ENCODE measurements around the gene CEACAM4.

The CEACAM4 gene

DNA sequence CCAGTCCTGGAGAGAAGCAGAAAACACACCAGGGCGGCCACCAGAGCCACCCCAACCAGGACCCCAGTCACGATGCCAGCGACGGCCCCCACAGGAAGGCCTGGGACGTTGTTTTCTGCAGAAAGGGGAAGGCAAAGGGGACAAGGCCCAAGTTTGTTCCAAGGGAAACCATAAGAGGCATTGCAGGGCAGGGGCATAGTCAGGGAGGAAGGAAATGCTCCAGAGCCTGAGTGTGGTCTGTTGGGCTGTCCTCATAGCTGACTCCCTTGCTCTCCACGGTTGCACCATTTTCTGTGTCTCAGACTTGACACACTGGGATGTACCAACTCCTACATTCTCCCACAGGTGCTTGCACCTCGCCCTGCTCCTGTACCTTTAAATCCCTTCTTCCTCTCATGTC, 5.2 kb downstream of the CEACAM4 start:
- H3K27ac ChIP-seq: no peak overlapping the region
- H3K36me3 ChIP-seq: no peaks in the 10 kb centered on the region
- H3K27me3 ChIP-seq (ENCODE audit: insufficient read depth, low read depth, severe bottlenecking): peaks cover 85% of the 10 kb centered on the region
- DNase-seq: no peak
- no peak overlapping the region for H3K4me3 ChIP-seq (ENCODE audit: low read depth, low read length)
- no peaks in the 10 kb centered on the region for H3K9me3 ChIP-seq (ENCODE audit: severe bottlenecking)
- TF ChIP-seq, protein P1, sequence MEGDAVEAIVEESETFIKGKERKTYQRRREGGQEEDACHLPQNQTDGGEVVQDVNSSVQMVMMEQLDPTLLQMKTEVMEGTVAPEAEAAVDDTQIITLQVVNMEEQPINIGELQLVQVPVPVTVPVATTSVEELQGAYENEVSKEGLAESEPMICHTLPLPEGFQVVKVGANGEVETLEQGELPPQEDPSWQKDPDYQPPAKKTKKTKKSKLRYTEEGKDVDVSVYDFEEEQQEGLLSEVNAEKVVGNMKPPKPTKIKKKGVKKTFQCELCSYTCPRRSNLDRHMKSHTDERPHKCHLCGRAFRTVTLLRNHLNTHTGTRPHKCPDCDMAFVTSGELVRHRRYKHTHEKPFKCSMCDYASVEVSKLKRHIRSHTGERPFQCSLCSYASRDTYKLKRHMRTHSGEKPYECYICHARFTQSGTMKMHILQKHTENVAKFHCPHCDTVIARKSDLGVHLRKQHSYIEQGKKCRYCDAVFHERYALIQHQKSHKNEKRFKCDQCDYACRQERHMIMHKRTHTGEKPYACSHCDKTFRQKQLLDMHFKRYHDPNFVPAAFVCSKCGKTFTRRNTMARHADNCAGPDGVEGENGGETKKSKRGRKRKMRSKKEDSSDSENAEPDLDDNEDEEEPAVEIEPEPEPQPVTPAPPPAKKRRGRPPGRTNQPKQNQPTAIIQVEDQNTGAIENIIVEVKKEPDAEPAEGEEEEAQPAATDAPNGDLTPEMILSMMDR (IDR thresholded peaks at IDR 0.05; ENCODE audit: low read depth, low read length): no peak

DNA sequence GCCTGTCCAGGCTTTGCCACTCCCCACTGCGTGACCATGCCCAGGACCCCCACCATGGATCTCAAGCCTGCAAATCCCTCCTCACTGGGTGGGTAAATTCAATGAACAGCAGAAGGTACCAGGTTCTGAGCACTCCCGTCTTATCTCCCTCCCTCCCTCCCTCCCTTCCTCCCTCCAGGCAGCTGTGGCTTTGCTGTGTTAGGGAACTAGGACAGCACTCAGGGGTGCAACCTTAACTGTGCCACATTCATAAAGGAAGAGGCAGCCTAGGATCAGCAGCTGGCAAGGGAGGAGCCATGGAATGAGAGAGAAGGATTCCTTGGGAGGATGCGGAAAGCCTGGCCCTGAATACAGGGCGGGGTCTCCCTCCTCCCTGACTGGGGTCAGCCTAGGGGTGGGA, 5.6 kb downstream of the CEACAM4 start:
- no peak for DNase-seq
- Histone ChIP-seq H3K9me3 (ENCODE audit: severe bottlenecking) (no peaks in the 10 kb centered on the region), H3K36me3 (no peaks in the 10 kb centered on the region), H3K4me3 (ENCODE audit: low read depth, low read length) (no peak overlapping the region), H3K27me3 (ENCODE audit: insufficient read depth, low read depth, severe bottlenecking) (peaks cover 84% of the 10 kb centered on the region), H3K27ac (no peak overlapping the region)
- TF ChIP-seq, protein P1 (IDR thresholded peaks at IDR 0.05; ENCODE audit: low read depth, low read length): no peak

DNA sequence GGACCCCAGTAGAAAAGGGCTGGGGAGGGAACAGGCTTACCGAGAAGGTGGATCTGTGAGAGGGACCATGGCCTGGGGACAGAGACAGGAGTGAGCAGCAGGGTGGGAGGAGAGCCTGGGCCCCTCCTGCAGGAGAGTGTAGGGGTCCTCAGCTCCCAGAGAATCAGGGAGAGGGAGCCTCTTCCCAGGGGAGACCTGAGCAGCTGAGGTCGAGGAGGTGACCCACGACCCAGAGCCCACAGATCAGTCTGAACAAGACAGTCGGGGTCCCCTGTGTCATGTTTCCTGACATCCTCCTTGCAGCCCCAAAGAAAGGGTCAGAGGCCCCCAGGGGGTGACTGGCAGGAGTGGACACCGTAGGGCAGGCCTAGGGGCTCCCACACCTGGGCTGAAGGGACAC, 6.7 kb downstream of the CEACAM4 start:
- H3K4me3 ChIP-seq (ENCODE audit: low read depth, low read length): no peak overlapping the region
- TF ChIP-seq, protein P1 (IDR thresholded peaks at IDR 0.05; ENCODE audit: low read depth, low read length): no peak
- H3K27ac ChIP-seq: no peak overlapping the region
- H3K36me3 ChIP-seq: no peaks in the 10 kb centered on the region
- no peaks in the 10 kb centered on the region for H3K9me3 ChIP-seq (ENCODE audit: severe bottlenecking)
- DNase-seq: no peak
- H3K27me3 ChIP-seq (ENCODE audit: insufficient read depth, low read depth, severe bottlenecking): peaks cover 84% of the 10 kb centered on the region

DNA sequence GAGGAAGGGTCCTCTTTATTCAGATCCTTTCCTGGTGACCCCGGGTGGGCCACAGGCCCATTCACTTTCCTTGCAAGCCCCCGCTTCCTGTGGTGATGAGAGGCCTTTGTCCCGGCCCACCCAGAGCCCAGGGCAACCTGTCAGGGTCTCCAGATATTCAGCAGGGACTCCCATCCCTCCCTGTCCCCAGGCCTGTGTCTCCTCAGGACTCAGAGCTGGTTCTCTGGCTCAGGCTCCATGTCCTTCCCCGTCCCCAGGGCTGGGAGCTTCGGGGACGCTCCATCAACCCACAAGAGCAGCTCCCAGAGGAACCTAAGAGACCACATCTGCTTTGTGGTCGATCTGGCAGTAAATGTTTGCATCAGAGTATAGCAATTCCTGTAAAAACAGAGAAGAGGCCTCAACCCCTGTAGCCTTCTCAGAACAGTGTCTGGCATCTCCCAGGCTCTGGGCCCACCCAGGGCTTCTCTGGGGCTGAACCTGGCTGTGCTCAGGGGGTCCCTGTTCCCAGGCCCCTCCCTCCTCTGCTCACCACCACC, 7.8 kb downstream of the CEACAM4 start:
- H3K27me3 ChIP-seq (ENCODE audit: insufficient read depth, low read depth, severe bottlenecking): peaks cover 82% of the 10 kb centered on the region
- TF ChIP-seq, protein P1 (IDR thresholded peaks at IDR 0.05; ENCODE audit: low read depth, low read length): no peak

DNA sequence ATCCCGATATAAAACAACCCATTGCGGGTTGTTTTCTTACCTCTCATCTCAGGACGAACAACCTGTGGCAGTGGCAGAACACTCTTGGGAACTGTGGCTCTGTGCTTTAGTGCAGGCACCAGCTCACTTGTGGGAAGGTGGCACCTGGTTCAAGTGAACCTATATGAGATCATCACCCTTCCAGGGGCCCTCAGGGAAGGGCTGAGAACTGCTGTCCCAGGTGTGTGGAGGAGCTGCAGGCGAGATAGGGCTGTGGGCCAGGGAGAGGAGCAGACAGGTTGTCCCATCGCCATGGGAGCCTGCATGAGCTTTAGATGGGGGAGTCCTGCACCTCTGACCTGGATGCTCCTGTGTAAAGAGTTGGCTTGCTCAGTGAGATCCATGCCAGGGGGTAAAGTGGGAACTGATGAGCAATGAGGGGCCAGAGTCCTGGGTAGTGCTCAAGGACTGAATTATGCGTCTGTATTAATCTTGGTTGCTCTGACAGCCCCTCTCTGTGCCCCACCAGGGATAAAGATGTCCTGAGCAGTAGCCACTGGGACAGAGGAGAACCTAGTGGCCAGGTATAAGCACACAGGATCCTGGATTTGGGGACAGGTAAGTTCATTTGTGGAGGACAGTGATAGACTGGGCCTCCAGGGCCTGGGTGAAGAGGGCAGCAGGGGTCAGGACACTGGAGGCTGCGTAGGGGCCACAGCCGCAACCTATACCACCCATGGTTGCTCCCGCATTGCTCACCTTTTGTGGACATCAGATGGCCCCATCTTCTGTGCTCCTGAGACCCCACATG, 8.7 kb downstream of the CEACAM4 start:
- Histone ChIP-seq H3K27ac (no peak overlapping the region), H3K9me3 (ENCODE audit: severe bottlenecking) (no peaks in the 10 kb centered on the region), H3K27me3 (ENCODE audit: insufficient read depth, low read depth, severe bottlenecking) (peaks cover 86% of the 10 kb centered on the region), H3K36me3 (no peaks in the 10 kb centered on the region), H3K4me3 (ENCODE audit: low read depth, low read length) (no peak overlapping the region)
- no peak for DNase-seq
- TF ChIP-seq, protein P1 (IDR thresholded peaks at IDR 0.05; ENCODE audit: low read depth, low read length): no peak

More for the DNA sequence above, 7.8 kb downstream of the CEACAM4 start:
- no peak for DNase-seq
- Histone ChIP-seq H3K36me3 (no peaks in the 10 kb centered on the region), H3K27ac (no peak overlapping the region), H3K4me3 (ENCODE audit: low read depth, low read length) (no peak overlapping the region), H3K9me3 (ENCODE audit: severe bottlenecking) (no peaks in the 10 kb centered on the region)
